ENCODE measurements around the gene PI4KA.

GRCh38 chr22:20799449-20799848, 59.2 kb downstream of the PI4KA start:
- TF ChIP-seq CTCF (IDR thresholded peaks at IDR 0.05; ENCODE audit: insufficient read depth, low read length), result no peak
- TF ChIP-seq POLR2AphosphoS5 (IDR thresholded peaks at IDR 0.05; ENCODE audit: low read depth), result no peak
- TF ChIP-seq REST (IDR thresholded peaks at IDR 0.05; ENCODE audit: insufficient replicate concordance, low read depth), result no peak
- no peak for TF ChIP-seq GABPA (IDR thresholded peaks at IDR 0.05; ENCODE audit: low read depth)

All from HL-60 (cell line).